Left ventricle myocardium inferior (tissue), 1 donor: ENCODE measurements around the gene SIGLEC8. TPM values are rescaled to one million over a fixed set of nuclear protein-coding genes. Genes with fewer than 3 reads are reported as not detected.
A peak's percentile ranks its signal among the peaks of the same experiment; 100 is the strongest.
"Not testable (repeated sequence)": the region's sequence is repeated elsewhere in the genome, so short reads cannot be mapped to it uniquely, and the experiment has no call there.

Experiments used
- DNase-seq: peaks from one replicate; pipeline ENCODE4 v3.0.0-alpha.2; 2020
- H3K27ac ChIP-seq: fragments of 200-600 bp; replicated peaks from 2 replicates; pipeline ENCODE4 v1.8.0; 2021
- H3K27me3 ChIP-seq: fragments of 200-600 bp; 2 replicates; pipeline ENCODE4 v1.8.0; 2021; ENCODE audit warnings: low read depth
- H3K36me3 ChIP-seq: fragments of 200-600 bp; 2 replicates; pipeline ENCODE4 v1.8.0; 2021
- H3K4me1 ChIP-seq: fragments of 200-600 bp; 2 replicates; pipeline ENCODE4 v1.8.0; 2021
- H3K4me3 ChIP-seq: fragments of 200-600 bp; 2 replicates; pipeline ENCODE4 v1.8.0; 2021; ENCODE audit warnings: mild to moderate bottlenecking, moderate library complexity
- H3K9me3 ChIP-seq: fragments of 200-600 bp; replicated peaks from 2 replicates; pipeline ENCODE4 v1.8.0; 2021
- intact Hi-C: fragments of 100-400 bp; cut with micrococcal nuclease; formaldehyde crosslinking; loops from one replicate; pipeline ENCODE4 v1.11.0; 2022
- total RNA-seq: library from RNA; stranded (reverse); fragmentation: NEBNext Ultra II Directional; extraction: Animal tissue kit (Norgen Biotek cat#: 25700); gene quantifications from one replicate; pipeline ENCODE4 v1.2.1, GENCODE V29; 2021
- TF ChIP-seq, protein P1 (sequence below): fragments of 200-600 bp; IDR thresholded peaks from 2 replicates; pipeline ENCODE4 v1.8.0; 2021; ENCODE audit warnings: antibody characterized with exemption, mild to moderate bottlenecking, borderline replicate concordance
- donor health status: DM: no; HTN: yes; CAD: no; lungs with severe emphysema.

SIGLEC8 gene
- total RNA-seq, 1 donor from 2014 or later, result 0.16 TPM

DNA sequence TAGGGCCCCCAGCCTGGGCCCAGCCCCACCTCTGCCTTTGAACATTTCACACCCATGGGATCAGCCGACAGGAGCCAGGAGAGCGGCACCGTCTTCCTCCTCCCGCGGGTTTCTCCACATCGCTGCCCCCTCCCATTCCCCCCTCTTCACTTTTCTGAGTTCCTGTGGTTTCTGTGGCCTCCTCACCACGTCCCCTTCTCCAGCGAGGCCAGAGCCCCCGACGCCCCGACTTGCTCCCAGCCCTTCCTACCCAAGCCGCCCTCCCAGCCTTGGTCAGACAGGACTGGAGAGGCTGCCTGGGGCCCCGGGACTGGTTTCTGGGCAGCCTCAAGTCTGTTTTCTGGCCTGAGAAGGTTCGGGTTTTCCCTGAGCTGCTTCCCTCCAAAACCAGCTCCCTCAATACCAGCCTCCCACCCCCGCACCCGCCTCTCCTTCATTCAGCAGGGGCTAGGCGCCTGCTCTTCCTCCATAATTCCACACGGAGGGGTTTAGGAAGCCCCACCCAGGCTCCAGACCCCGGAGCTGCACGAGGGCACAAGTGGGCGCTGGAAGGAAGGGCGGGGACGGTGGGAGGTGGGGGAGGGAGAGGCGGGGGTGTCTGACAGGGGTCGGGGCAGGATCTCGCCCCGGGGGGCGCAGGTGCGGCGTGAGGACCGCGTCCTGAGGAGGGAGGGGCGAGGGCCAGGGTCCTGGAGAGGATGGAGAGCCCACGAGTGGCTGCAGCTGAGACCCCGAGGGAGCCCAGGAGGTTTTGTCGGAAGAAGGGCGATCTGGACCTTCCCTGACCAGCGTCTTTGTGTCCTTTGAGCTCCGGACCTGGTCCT is 36.8 kb downstream of the SIGLEC8 start:
- intact Hi-C loops, result no loop called here
- Histone ChIP-seq H3K4me3 (no peak overlapping the region), H3K9me3 (no peaks in the 10 kb centered on the region), H3K4me1 (no peaks in the 10 kb centered on the region), H3K27me3 (peaks cover 92% of the 10 kb centered on the region), H3K36me3 (no peaks in the 10 kb centered on the region), H3K27ac (no peak overlapping the region)
- DNase-seq, result no peak
- TF ChIP-seq, protein P1, sequence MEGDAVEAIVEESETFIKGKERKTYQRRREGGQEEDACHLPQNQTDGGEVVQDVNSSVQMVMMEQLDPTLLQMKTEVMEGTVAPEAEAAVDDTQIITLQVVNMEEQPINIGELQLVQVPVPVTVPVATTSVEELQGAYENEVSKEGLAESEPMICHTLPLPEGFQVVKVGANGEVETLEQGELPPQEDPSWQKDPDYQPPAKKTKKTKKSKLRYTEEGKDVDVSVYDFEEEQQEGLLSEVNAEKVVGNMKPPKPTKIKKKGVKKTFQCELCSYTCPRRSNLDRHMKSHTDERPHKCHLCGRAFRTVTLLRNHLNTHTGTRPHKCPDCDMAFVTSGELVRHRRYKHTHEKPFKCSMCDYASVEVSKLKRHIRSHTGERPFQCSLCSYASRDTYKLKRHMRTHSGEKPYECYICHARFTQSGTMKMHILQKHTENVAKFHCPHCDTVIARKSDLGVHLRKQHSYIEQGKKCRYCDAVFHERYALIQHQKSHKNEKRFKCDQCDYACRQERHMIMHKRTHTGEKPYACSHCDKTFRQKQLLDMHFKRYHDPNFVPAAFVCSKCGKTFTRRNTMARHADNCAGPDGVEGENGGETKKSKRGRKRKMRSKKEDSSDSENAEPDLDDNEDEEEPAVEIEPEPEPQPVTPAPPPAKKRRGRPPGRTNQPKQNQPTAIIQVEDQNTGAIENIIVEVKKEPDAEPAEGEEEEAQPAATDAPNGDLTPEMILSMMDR, result no peak

DNA sequence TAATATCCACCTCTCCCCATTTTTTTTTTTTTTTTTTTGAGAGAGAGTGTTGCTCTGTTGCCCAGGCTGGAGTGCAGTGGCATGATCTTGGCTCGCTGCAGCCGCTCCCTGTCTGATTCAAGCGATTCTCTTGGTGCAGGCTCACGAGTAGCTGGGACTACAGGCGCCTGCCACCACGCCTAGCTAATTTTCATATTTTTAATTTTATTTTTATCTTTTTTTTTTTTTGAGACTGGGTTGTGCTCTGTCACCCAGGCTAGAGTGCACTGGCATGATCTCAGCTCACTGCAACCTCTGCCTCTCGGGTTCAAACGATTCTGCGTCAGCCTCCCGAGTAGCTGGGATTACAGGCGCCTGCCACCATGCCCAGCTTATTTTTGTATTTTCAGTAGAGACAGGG is 37.7 kb downstream of the SIGLEC8 start:
- peaks cover 92% of the 10 kb centered on the region for H3K27me3 ChIP-seq
- H3K4me3 ChIP-seq, H3K9me3 ChIP-seq, intact Hi-C loops, H3K27ac ChIP-seq, DNase-seq, H3K4me1 ChIP-seq, H3K36me3 ChIP-seq: not testable (repeated sequence)

DNA sequence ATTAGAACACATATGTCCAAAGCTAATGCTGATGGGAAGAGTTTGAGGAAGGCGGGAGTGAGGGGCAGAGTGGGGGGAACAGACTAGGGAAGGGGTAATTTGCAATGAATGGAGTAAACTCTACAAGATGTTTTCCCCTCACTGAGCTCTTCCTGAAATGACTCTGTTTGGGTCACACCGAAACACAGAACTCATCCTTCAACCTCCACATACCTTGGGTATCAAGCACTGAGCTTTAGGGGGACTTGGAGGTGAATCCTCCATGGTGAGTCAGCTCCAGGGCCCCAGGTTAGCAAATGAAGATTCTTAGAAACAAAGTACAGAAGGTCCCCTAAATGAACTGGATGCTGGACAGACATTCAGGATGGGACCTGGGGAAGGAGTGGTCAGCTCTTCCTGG is 39.5 kb downstream of the SIGLEC8 start:
- no peak overlapping the region for H3K27ac ChIP-seq
- H3K27me3 ChIP-seq, result peaks cover 94% of the 10 kb centered on the region
- H3K9me3 ChIP-seq, result no peaks in the 10 kb centered on the region
- TF ChIP-seq, protein P1, result no peak
- no peaks in the 10 kb centered on the region for H3K4me1 ChIP-seq
- intact Hi-C loops, result no loop called here
- no peaks in the 10 kb centered on the region for H3K36me3 ChIP-seq
- DNase-seq, result no peak
- no peak overlapping the region for H3K4me3 ChIP-seq

DNA sequence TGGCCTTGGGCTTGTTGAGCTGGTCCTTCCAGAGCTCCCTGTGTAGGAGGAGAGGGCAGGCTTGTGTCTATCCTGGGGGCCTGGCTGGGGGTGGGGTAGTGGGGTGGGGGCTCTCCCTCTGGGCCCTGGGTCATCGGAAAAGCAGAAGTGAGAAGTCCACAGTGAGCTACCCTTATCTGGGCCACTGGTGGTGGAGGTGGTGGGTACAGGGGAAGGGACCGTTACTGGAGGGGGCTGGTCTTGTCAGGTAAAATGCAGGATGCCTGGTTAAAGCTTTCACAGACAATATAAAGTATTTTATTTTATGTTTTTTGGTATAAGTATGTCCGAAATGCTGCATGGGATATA is 40.5 kb downstream of the SIGLEC8 start:
- TF ChIP-seq, protein P1, result no peak
- no peak for DNase-seq
- Histone ChIP-seq H3K4me1 (no peaks in the 10 kb centered on the region), H3K36me3 (no peaks in the 10 kb centered on the region), H3K27ac (no peak overlapping the region), H3K9me3 (no peaks in the 10 kb centered on the region), H3K4me3 (no peak overlapping the region), H3K27me3 (peaks cover 88% of the 10 kb centered on the region)
- intact Hi-C loops, result no loop called here

DNA sequence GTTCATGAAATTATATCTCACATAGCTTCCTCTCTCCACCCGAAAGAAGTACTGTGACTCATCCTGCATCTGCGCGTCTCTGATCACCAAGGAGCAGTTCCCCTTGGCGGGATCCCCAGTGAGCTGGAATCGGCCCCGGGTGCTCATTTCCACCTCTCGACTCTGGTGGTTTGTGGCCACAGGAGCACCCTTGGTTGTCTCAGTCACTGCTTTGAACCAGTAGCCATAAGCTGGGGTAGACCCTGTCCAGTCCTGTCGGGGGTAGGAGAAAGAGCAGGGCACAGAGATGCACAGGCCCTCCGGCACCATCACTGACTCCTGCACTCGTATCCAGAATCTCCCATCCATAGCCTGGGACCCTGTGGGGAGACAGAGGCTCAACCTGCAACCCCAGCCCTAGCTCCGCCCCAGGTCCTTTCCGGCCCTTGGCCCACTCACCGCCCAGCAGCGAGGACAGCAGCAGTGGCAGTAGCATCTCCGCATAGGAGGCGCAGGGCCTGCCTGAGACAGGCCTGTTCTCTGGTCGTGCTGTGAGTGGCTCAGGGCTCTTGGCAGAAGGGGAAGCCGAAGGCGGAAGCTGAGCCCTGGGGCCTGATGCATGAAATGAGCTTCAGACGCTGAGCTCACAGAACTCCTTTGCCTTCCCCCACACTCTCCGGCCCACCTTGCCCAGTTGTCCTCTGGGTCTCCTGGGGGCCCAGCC is 41.0 kb downstream of the SIGLEC8 start, which contains the start of gene SIGLEC10:
Gene SIGLEC10, minus strand, starts transcription at position 536 of the 703 bp plus-strand sequence. Its CDS starts 61 bp downstream, at position 475.
- H3K9me3 ChIP-seq, result no peaks in the 10 kb centered on the region
- no peak within 1 kb of the TSS for H3K27ac ChIP-seq
- H3K4me3 ChIP-seq, result no peak within 1 kb of the TSS
- H3K4me1 ChIP-seq, result no peaks in the 10 kb centered on the region
- TF ChIP-seq, protein P1, result no peak
- H3K36me3 ChIP-seq, result no peaks in the 10 kb centered on the region
- intact Hi-C loops, result no loop called here
- peaks cover 89% of the 10 kb centered on the region for H3K27me3 ChIP-seq
- peak; percentile 44 for DNase-seq

DNA sequence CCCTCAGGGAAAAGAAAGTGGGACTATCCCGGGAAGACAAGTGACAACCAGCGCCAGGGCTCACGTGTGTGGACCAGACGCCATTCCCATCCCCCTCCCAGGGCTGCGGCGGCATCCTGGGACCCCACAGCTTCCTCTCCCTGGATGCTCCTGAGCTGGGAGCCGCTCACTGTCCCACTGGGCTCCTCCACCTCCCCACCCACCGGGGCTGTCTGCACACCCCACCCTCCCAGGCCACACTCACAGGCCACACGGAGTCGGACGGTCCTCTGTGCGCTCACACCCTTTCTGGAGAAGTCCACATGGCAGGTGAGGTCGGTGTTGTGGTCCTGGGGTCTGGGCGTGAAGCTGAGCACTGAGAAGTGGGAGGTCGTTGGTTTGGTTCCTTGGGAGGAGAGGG is 41.8 kb downstream of the SIGLEC8 start:
- H3K36me3 ChIP-seq, intact Hi-C loops, H3K4me3 ChIP-seq, DNase-seq, H3K27ac ChIP-seq, H3K4me1 ChIP-seq, H3K9me3 ChIP-seq: not testable (repeated sequence)
- H3K27me3 ChIP-seq, result peaks cover 91% of the 10 kb centered on the region
